Limb (tissue), 2 donors: ENCODE data around the gene TOX2.

Source experiments
- DNase-seq, 2 donors: peaks; one replicate each; pipeline ENCODE4 v3.0.0-alpha.2; 2016; ENCODE audit errors: extremely low spot score in 2 of 2

Gene TOX2

GRCh38 chr20:44075191-44075949, 160.7 kb downstream of the TOX2 start:
- no peak for DNase-seq

GRCh38 chr20:44075950-44076232, 161.2 kb downstream of the TOX2 start:
- no peak for DNase-seq

- no peak for DNase-seq
Observed at GRCh38 chr20:44079291-44079690, 164.6 kb downstream of the TOX2 start.

- DNase-seq, result no peak
Observed at GRCh38 chr20:44080064-44080463, 165.4 kb downstream of the TOX2 start.

- DNase-seq, result peak; percentile 79 to 84
Observed at GRCh38 chr20:44080646-44081267, 166.1 kb downstream of the TOX2 start.

GRCh38 chr20:44081476-44081875, 166.8 kb downstream of the TOX2 start:
- no peak for DNase-seq

- no peak for DNase-seq
Observed at GRCh38 chr20:44081888-44082287, 167.2 kb downstream of the TOX2 start.

GRCh38 chr20:44083220-44083933, 168.7 kb downstream of the TOX2 start:
- DNase-seq, result no peak

- DNase-seq, result no peak
Observed at GRCh38 chr20:44084439-44084838, 169.8 kb downstream of the TOX2 start.

- DNase-seq, result no peak
Observed at GRCh38 chr20:44084891-44085290, 170.2 kb downstream of the TOX2 start.

- DNase-seq, result no peak
Observed at GRCh38 chr20:44085616-44086434, 171.2 kb downstream of the TOX2 start.

- no peak for DNase-seq
Observed at GRCh38 chr20:44087051-44087856, 172.6 kb downstream of the TOX2 start.

GRCh38 chr20:44087857-44088120, 173.1 kb downstream of the TOX2 start:
- no peak for DNase-seq

GRCh38 chr20:44089987-44090674, 175.5 kb downstream of the TOX2 start:
- no peak for DNase-seq

- DNase-seq, result no peak
Observed at GRCh38 chr20:44091026-44091425, 176.4 kb downstream of the TOX2 start.

- DNase-seq, result no peak
Observed at GRCh38 chr20:44092551-44093248, 178.0 kb downstream of the TOX2 start.

GRCh38 chr20:44093249-44093582, 178.6 kb downstream of the TOX2 start:
- DNase-seq, result no peak

- DNase-seq, result no peak
Observed at GRCh38 chr20:44095831-44096230, 181.2 kb downstream of the TOX2 start.

GRCh38 chr20:44097521-44098255, 183.0 kb downstream of the TOX2 start:
- DNase-seq, result no peak

- no peak for DNase-seq
Observed at GRCh38 chr20:44098256-44098630, 183.6 kb downstream of the TOX2 start.
